ENCODE results near the gene ELP5.

The ELP5 gene

GRCh38 chr17:7290166-7290565, 38.2 kb downstream of the ELP5 start:
- no peak for DNase-seq

DNA sequence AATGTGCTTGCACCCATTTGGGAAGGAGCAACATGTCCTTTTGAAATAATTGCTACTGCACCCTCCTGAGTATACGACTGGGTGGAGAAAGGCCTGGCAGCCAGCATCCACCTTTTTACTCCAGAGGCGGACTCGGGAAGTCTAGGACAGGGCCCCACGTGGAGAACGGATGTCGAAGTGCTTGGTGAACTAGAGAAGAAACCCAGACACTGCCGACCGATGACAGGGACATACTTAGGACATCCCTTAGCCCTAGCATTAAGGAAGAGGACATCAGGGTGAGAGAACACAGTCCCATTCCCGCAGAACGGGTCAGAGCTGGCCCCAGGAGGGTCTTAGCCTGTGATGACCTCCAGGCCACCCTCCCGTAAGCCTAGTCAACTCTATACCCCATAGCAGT, 38.7 kb downstream of the ELP5 start:
- DNase-seq, result no peak

DNA sequence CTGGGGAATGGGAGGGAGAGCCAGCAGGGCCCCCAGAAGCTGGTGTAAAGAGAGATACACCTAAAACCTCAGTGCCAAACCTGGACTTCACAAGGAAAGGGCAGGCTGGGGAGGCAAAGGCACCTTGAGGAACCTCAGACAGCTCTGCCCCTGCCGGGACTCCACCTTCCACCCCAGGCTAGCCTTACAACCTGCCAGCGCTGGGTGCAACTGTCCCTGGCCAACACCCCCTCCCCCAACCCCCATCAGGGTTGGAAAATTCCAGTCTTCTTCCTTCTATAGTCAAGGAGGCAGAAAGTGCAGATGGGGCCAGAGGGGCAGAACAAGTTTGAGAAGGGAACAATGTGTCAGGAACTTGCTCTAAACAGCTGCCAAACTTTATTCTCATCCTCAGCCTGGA, 40.2 kb downstream of the ELP5 start:
- DNase-seq, result no peak

DNA sequence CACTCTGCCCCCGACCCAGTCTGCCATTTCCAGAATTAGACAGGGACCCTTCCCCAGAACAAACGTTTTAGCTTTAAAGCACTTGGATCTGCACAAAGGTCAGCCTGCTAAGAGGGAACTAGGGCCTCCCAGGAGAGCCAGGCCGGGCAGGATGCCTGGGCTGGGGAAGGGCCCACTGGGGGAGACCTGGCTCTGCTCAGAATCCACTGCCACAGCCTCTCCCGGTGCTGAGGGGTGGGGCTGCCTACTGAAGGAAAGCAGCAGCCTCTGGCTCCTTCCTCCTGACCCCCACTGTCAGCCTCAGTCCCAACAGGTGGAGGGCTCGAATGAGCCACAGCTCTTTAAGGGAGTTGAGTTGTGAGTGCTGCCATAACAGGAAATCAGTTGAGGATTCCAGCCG, 40.7 kb downstream of the ELP5 start:
- no peak for DNase-seq

GRCh38 chr17:7293159-7293558, 41.1 kb downstream of the ELP5 start:
- no peak for DNase-seq

GRCh38 chr17:7293816-7294613, 42.0 kb downstream of the ELP5 start:
- DNase-seq, result no peak

GRCh38 chr17:7294614-7295153, 42.7 kb downstream of the ELP5 start, which contains the start of gene YBX2:
YBX2 (minus strand) TSS chr17:7294639; CDS start chr17:7294500, 139 bp downstream.
- peak; percentile 77 for DNase-seq

DNA sequence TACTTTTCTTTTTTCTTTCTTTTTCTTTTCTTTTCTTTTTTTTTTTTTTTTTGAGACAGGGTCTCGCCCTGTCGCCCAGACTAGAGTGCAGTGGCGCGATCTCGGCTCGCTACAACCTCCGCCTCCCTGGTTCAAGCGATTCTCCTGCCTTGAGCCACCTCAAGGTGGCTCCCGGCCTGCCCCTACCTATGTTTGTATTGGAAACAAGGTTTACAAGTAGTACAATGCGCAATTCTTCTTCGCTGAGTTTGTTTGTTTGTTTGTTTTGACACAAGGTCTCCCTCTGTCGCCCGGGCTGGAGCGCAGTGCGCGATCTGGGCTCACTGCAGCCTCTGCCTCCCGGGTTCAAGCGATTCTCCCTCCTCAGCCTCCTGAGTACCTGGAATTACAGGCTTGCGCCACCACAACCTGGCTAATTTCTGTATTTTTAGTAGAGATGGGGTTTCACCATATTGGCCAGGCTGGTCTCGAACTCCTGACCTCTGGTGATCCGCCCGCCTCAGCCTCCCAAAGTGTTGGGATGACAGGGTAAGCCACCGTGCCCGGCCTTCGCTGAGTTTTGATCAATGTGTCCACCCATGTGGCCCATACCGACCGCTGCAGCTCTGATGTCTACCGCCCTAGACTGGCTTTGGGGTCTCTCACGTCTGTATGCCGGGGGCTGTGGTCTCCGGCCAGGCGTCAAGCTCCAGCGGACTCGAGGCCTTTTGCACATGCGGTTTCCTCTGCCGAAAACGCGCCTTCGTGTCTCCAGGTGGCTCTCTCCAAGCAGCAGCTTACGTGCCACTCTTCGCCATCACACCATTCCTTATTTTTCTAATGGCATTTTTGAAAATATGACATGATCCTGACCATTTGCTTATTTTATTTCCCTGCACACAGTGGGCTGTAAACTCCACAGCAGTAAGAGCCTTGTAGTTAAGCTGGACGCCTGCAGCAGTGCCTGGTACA, 43.5 kb downstream of the ELP5 start:
- DNase-seq, result no peak

DNA sequence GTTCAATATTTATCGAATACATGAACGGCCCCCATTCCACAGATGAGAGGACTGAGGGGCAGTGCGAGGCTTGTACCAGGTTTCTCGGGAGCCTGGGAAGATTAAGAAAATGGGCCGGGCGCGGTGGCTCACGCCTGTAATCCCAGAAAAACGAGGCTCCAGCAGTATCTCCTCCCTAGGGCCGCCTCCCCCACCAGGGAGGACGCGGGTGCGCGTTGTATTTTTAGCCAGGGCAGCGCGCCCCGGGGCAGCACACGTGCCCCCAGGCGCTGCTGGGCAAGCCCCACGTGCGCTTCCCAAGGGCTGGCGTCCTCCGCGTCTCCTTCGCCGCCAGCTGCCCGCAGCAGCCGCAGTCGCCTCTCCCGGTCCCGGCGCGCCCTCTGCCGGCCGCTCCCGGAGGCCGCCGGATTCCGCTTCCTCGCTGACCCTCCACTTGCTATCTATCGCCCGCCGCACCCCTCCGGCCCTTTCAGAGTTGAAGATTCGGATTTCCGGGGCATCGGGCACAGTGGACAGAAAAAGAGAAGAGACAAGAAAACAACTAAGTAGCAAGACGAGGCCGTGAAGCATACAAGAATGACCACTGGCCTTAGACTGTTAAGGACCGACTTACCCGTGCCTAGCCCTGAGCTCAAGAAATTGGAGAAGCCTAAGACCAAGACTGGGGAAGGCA, 44.3 kb downstream of the ELP5 start:
- DNase-seq, result peak; percentile 54

DNA sequence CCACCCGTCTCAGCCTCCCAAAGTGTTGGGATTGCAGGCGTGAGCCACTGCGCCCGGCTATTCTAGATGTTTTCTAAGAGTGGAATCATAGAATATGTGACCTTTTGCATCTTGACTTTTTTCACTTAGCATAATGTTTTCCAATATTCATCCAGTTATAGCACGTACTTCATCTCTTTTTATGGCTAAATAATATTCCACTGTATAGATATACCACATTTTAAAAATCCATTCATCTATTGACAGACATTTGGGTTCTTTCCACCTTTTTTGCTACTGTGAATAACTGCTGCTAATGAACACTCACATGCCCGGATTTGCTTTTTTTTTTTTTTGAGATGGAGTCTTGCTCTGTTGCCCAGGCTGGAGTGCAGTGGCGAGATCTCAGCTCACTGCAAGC, 52.2 kb downstream of the ELP5 start:
- no peak for DNase-seq

- DNase-seq, result peak; percentile 97
These were observed 55.1 kb downstream of the ELP5 start, which contains the start of gene EIF5A for GRCh38 chr17:7306911-7307685. EIF5A (plus strand) TSS chr17:7307628; CDS start chr17:7309636, 2,008 bp downstream.

DNA sequence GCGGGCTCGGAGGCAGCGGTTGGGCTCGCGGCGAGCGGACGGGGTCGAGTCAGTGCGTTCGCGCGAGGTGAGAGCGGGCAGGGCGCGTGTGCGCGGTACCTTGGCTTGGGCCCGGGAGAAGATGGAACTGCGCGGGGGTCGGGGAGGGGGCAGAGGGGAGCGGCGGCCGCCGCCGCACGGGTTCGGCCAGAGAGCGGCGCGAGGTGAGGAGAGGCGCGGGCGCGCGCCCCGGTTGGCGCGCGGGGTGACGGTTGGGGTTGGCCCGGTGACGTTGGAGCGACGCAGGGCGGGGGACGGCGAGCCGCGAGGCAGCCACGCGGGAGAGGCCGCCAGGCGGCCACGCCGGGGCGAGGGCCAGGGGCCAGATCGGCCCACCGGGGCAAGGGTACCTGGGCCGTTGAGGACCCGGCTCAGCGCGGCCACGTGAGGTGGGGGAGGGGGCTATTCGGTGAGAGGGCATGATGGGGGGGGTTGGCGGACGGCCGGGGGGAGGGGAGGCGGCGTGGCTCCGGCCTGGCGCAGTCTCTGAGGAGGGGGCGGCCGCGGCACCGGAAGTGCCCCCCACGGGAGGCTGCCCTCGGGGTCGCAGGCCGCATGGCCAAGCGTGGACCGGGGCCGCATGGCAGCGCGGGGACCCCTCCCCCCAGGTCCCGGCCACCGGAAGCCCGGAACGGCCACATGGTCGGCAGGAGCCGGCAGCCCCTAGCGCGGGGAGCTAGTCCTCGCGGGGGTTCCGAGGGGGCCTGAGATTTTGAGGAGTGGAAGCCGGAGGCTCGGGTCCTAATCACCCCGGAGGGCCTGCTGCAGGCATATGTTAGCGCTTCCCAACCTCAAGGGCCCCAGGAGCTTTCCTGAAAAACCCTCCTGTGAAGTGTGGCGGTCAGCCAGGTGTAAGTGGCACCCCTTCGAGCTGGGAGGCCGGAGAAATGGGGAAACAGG, 55.9 kb downstream of the ELP5 start:
- no peak for DNase-seq

GRCh38 chr17:7308625-7309433, 56.8 kb downstream of the ELP5 start:
- peak; percentile 22 for DNase-seq
